ENCODE results near the gene SANBR.
A peak's percentile ranks its signal among the peaks of the same experiment; 100 is the strongest.

Gene SANBR

GRCh38 chr2:61017003-61017555, 48.6 kb upstream of the SANBR start:
- peak; percentile 89 for DNase-seq
- peaks cover 18% of the 10 kb centered on the region for H3K79me1 ChIP-seq (replicated peaks; ENCODE audit: low read length, poor library complexity, severe bottlenecking)
- H4K91ac ChIP-seq (ENCODE audit: low read length), result peak overlapping the region; percentile 70
- H3K9me3 ChIP-seq (ENCODE audit: control insufficient read depth, low read length), result no peaks in the 10 kb centered on the region
- peaks cover 8 to 9% of the 10 kb centered on the region in 2 experiments for H3K36me3 ChIP-seq (ENCODE audit: control insufficient read depth in 1 of 2, insufficient read depth in 2 of 2, low read depth in 1 of 2, low read length in 2 of 2)
- H2AFZ ChIP-seq (ENCODE audit: low read depth, low read length), result peak overlapping the region; percentile 96
- H2BK5ac ChIP-seq (ENCODE audit: low read depth, low read length, poor library complexity, severe bottlenecking), result peak overlapping the region; percentile 84
- H3K23ac ChIP-seq (ENCODE audit: low read length in 2 of 2), result peak overlapping the region in 1 of 2 experiments; percentile 47
- H3K18ac ChIP-seq (ENCODE audit: low read depth in 1 of 2, low read length in 2 of 2), result peak overlapping the region; percentile 87 to 91
- WGBS, result under 1% methylated on average over 27 of the region's 27 CpGs
- peak overlapping the region; percentile 46 to 88 for H3K4ac ChIP-seq (ENCODE audit: low read depth in 1 of 2, low read length in 2 of 2)
- H3K4me1 ChIP-seq (ENCODE audit: control insufficient read depth, insufficient read depth, low read depth, low read length), result peaks cover 3% of the 10 kb centered on the region
- peak overlapping the region in 1 of 2 experiments; percentile 83 for H3K14ac ChIP-seq (ENCODE audit: low read length in 2 of 2)
- peak overlapping the region; percentile 74 for H4K8ac ChIP-seq (ENCODE audit: low read length)
- no peaks in the 10 kb centered on the region for H3K27me3 ChIP-seq (ENCODE audit: control insufficient read depth in 1 of 2, insufficient read depth in 1 of 2, low read length in 2 of 2)
- H3K4me2 ChIP-seq (ENCODE audit: low read length, poor library complexity, severe bottlenecking), result peak overlapping the region; percentile 92
- peak overlapping the region; percentile 96 for H3K27ac ChIP-seq (ENCODE audit: low read length, poor library complexity, severe bottlenecking)
- peak overlapping the region; percentile 88 to 99 for H3K4me3 ChIP-seq (ENCODE audit: insufficient read depth in 1 of 2, low read depth in 1 of 2, low read length in 2 of 2)
- H3K9ac ChIP-seq (ENCODE audit: low read length), result peak overlapping the region; percentile 96
- peak overlapping the region; percentile 11 for H2BK120ac ChIP-seq (ENCODE audit: low read depth, low read length)
- no peak overlapping the region for H2AK5ac ChIP-seq (ENCODE audit: low read length, severe bottlenecking)
- H2BK15ac ChIP-seq (ENCODE audit: low read depth, poor library complexity, severe bottlenecking), result peak overlapping the region; percentile 26
- H2BK12ac ChIP-seq (ENCODE audit: low read length in 2 of 2), result peak overlapping the region in 1 of 2 experiments; percentile 99

GRCh38 chr2:61017556-61018317, 47.9 kb upstream of the SANBR start, which contains the start of the genes PEX13 and PUS10:
Gene PEX13, plus strand, starts transcription at chr2:61017720. Its CDS starts 40 bp downstream, at chr2:61017760.
Gene PUS10, minus strand, starts transcription at chr2:61018255. Its CDS starts 6,365 bp downstream, at chr2:61011890.
- Histone ChIP-seq H3K4me1 (ENCODE audit: control insufficient read depth, insufficient read depth, low read depth, low read length) (peaks cover 3% of the 10 kb centered on the region), H3K79me1 (replicated peaks; ENCODE audit: low read length, poor library complexity, severe bottlenecking) (peaks cover 21% of the 10 kb centered on the region), H3K18ac (ENCODE audit: low read depth in 1 of 2, low read length in 2 of 2) (peak within 1 kb of the TSS; percentile 87 to 91), H2BK5ac (ENCODE audit: low read depth, low read length, poor library complexity, severe bottlenecking) (peak within 1 kb of the TSS; percentile 84), H2BK15ac (ENCODE audit: low read depth, poor library complexity, severe bottlenecking) (peak within 1 kb of the TSS; percentile 57), H2AFZ (ENCODE audit: low read depth, low read length) (peak within 1 kb of the TSS; percentile 96), H4K91ac (ENCODE audit: low read length) (peak within 1 kb of the TSS; percentile 70), H3K9me3 (ENCODE audit: control insufficient read depth, low read length) (peaks cover 4% of the 10 kb centered on the region), H3K4ac (ENCODE audit: low read depth in 1 of 2, low read length in 2 of 2) (peak within 1 kb of the TSS; percentile 46 to 88), H3K23ac (ENCODE audit: low read length in 2 of 2) (peak within 1 kb of the TSS; percentile 47 to 72), H3K4me3 (ENCODE audit: insufficient read depth in 1 of 2, low read depth in 1 of 2, low read length in 2 of 2) (peak within 1 kb of the TSS; percentile 88 to 99), H2AK5ac (ENCODE audit: low read length, severe bottlenecking) (peak within 1 kb of the TSS; percentile 26), H4K8ac (ENCODE audit: low read length) (peak within 1 kb of the TSS; percentile 76), H3K27ac (ENCODE audit: low read length, poor library complexity, severe bottlenecking) (peak within 1 kb of the TSS; percentile 96), H3K36me3 (ENCODE audit: control insufficient read depth in 1 of 2, insufficient read depth in 2 of 2, low read depth in 1 of 2, low read length in 2 of 2) (peaks cover 9 to 14% of the 10 kb centered on the region in 2 experiments), H2BK120ac (ENCODE audit: low read depth, low read length) (peak within 1 kb of the TSS; percentile 11), H3K27me3 (ENCODE audit: control insufficient read depth in 1 of 2, insufficient read depth in 1 of 2, low read length in 2 of 2) (no peaks in the 10 kb centered on the region), H2BK12ac (ENCODE audit: low read length in 2 of 2) (peak within 1 kb of the TSS in 1 of 2 experiments; percentile 99), H3K14ac (ENCODE audit: low read length in 2 of 2) (peak within 1 kb of the TSS in 1 of 2 experiments; percentile 83), H3K4me2 (ENCODE audit: low read length, poor library complexity, severe bottlenecking) (peak within 1 kb of the TSS; percentile 92), H3K9ac (ENCODE audit: low read length) (peak within 1 kb of the TSS; percentile 96)
- DNase-seq, result peak; percentile 86
- WGBS, result 0% methylated on average over 20 of the region's 39 CpGs

GRCh38 chr2:61018318-61018755, 47.3 kb upstream of the SANBR start:
- Histone ChIP-seq H3K4me1 (ENCODE audit: control insufficient read depth, insufficient read depth, low read depth, low read length) (no peaks in the 10 kb centered on the region), H3K4me3 (ENCODE audit: insufficient read depth in 1 of 2, low read depth in 1 of 2, low read length in 2 of 2) (peak overlapping the region; percentile 88 to 99), H3K23ac (ENCODE audit: low read length in 2 of 2) (no peak overlapping the region), H2AFZ (ENCODE audit: low read depth, low read length) (peak overlapping the region; percentile 96), H4K8ac (ENCODE audit: low read length) (no peak overlapping the region), H2BK120ac (ENCODE audit: low read depth, low read length) (no peak overlapping the region), H2BK15ac (ENCODE audit: low read depth, poor library complexity, severe bottlenecking) (no peak overlapping the region), H3K4ac (ENCODE audit: low read depth in 1 of 2, low read length in 2 of 2) (peak overlapping the region in 1 of 2 experiments; percentile 37), H3K18ac (ENCODE audit: low read depth in 1 of 2, low read length in 2 of 2) (peak overlapping the region in 1 of 2 experiments; percentile 87), H2AK5ac (ENCODE audit: low read length, severe bottlenecking) (no peak overlapping the region), H3K27ac (ENCODE audit: low read length, poor library complexity, severe bottlenecking) (peak overlapping the region; percentile 96), H3K27me3 (ENCODE audit: control insufficient read depth in 1 of 2, insufficient read depth in 1 of 2, low read length in 2 of 2) (no peaks in the 10 kb centered on the region), H2BK12ac (ENCODE audit: low read length in 2 of 2) (no peak overlapping the region), H3K4me2 (ENCODE audit: low read length, poor library complexity, severe bottlenecking) (peak overlapping the region; percentile 66), H3K79me1 (replicated peaks; ENCODE audit: low read length, poor library complexity, severe bottlenecking) (peaks cover 22% of the 10 kb centered on the region), H2BK5ac (ENCODE audit: low read depth, low read length, poor library complexity, severe bottlenecking) (no peak overlapping the region), H3K36me3 (ENCODE audit: control insufficient read depth in 1 of 2, insufficient read depth in 2 of 2, low read depth in 1 of 2, low read length in 2 of 2) (peaks cover 9 to 15% of the 10 kb centered on the region in 2 experiments), H3K9me3 (ENCODE audit: control insufficient read depth, low read length) (peaks cover 4% of the 10 kb centered on the region), H3K14ac (ENCODE audit: low read length in 2 of 2) (no peak overlapping the region), H4K91ac (ENCODE audit: low read length) (no peak overlapping the region), H3K9ac (ENCODE audit: low read length) (peak overlapping the region; percentile 96)
- DNase-seq, result no peak
- WGBS, result 0% methylated on average over 5 of the region's 7 CpGs

- no peak overlapping the region for H2BK15ac ChIP-seq (ENCODE audit: low read depth, poor library complexity, severe bottlenecking)
- no peak overlapping the region for H3K4ac ChIP-seq (ENCODE audit: low read depth in 1 of 2, low read length in 2 of 2)
- H3K27ac ChIP-seq (ENCODE audit: low read length, poor library complexity, severe bottlenecking), result no peak overlapping the region
- peak overlapping the region; percentile 66 for H3K4me2 ChIP-seq (ENCODE audit: low read length, poor library complexity, severe bottlenecking)
- WGBS, result 40% methylated on average over 1 of the region's 6 CpGs
- H3K4me3 ChIP-seq (ENCODE audit: insufficient read depth in 1 of 2, low read depth in 1 of 2, low read length in 2 of 2), result peak overlapping the region in 1 of 2 experiments; percentile 99
- H3K18ac ChIP-seq (ENCODE audit: low read depth in 1 of 2, low read length in 2 of 2), result no peak overlapping the region
- no peak overlapping the region for H2BK5ac ChIP-seq (ENCODE audit: low read depth, low read length, poor library complexity, severe bottlenecking)
- H3K4me1 ChIP-seq (ENCODE audit: control insufficient read depth, insufficient read depth, low read depth, low read length), result no peaks in the 10 kb centered on the region
- H2BK120ac ChIP-seq (ENCODE audit: low read depth, low read length), result no peak overlapping the region
- H2AFZ ChIP-seq (ENCODE audit: low read depth, low read length), result no peak overlapping the region
- H2BK12ac ChIP-seq (ENCODE audit: low read length in 2 of 2), result no peak overlapping the region
- no peak for DNase-seq
- no peaks in the 10 kb centered on the region for H3K27me3 ChIP-seq (ENCODE audit: control insufficient read depth in 1 of 2, insufficient read depth in 1 of 2, low read length in 2 of 2)
- H3K9me3 ChIP-seq (ENCODE audit: control insufficient read depth, low read length), result peaks cover 4% of the 10 kb centered on the region
- H4K8ac ChIP-seq (ENCODE audit: low read length), result no peak overlapping the region
- H3K36me3 ChIP-seq (ENCODE audit: control insufficient read depth in 1 of 2, insufficient read depth in 2 of 2, low read depth in 1 of 2, low read length in 2 of 2), result peaks cover 11 to 16% of the 10 kb centered on the region in 2 experiments
- H3K23ac ChIP-seq (ENCODE audit: low read length in 2 of 2), result no peak overlapping the region
- no peak overlapping the region for H3K14ac ChIP-seq (ENCODE audit: low read length in 2 of 2)
- H3K79me1 ChIP-seq (replicated peaks; ENCODE audit: low read length, poor library complexity, severe bottlenecking), result peaks cover 23% of the 10 kb centered on the region
- H2AK5ac ChIP-seq (ENCODE audit: low read length, severe bottlenecking), result no peak overlapping the region
- no peak overlapping the region for H4K91ac ChIP-seq (ENCODE audit: low read length)
- H3K9ac ChIP-seq (ENCODE audit: low read length), result peak overlapping the region; percentile 96
These were observed 46.9 kb upstream of the SANBR start for GRCh38 chr2:61018798-61019197.
